ENCODE data around the gene PLCL2. TPM values are rescaled to one million over a fixed set of nuclear protein-coding genes. Genes with fewer than 3 reads are reported as not detected.

PLCL2 gene
- total and polyA plus RNA-seq, 2 experiments from 2014 or later, result 1.6 to 9.7 TPM

GRCh38 chr3:16875876-16876550 lies 8.7 kb upstream of the PLCL2 start:
- no peak overlapping the region for H3K4me2 ChIP-seq
- no peak overlapping the region for H2AFZ ChIP-seq
- Mint-ChIP-seq H3K27me3 (ENCODE audit: insufficient read depth, low read depth, poor library complexity) (peaks cover 2% of the 10 kb centered on the region), H3K36me3 (ENCODE audit: low read depth) (no peaks in the 10 kb centered on the region), H3K4me3 (no peak overlapping the region), H3K9me3 (no peaks in the 10 kb centered on the region), H3K27ac (no peak overlapping the region), H3K4me1 (peaks cover 2% of the 10 kb centered on the region; the same call in 1 of the 3 replicates)
- no peaks in the 10 kb centered on the region for H3K79me2 ChIP-seq (replicated peaks; ENCODE audit: insufficient read depth)
- ATAC-seq, result no peak
- H3K4me1 ChIP-seq (ENCODE audit: insufficient read depth), result no peaks in the 10 kb centered on the region
- H4K20me1 ChIP-seq (replicated peaks; ENCODE audit: insufficient read depth), result no peaks in the 10 kb centered on the region
- no peaks in the 10 kb centered on the region for H3K36me3 ChIP-seq (ENCODE audit: insufficient read depth)
- H3K4me3 ChIP-seq, result no peak overlapping the region
- no peaks in the 10 kb centered on the region for H3F3A ChIP-seq (replicated peaks; ENCODE audit: low read depth)
- H3K27ac ChIP-seq (ENCODE audit: low read depth), result no peak overlapping the region
- H3K27me3 ChIP-seq (ENCODE audit: insufficient read depth), result peaks cover 32% of the 10 kb centered on the region
- TF ChIP-seq JUNB (IDR thresholded peaks at IDR 0.05; ENCODE audit: unreplicated experiment) (no peak), ZNF331 (CRISPR knock-in tag; IDR thresholded peaks at IDR 0.05; ENCODE audit: low read depth) (no peak), POLR2AphosphoS5 (IDR thresholded peaks at IDR 0.05; ENCODE audit: low read depth) (no peak), CREB1 (CRISPR knock-in tag; IDR thresholded peaks at IDR 0.05; ENCODE audit: low read depth) (no peak), ZNF462 (CRISPR knock-in tag; IDR thresholded peaks at IDR 0.05) (no peak), CTCF (conservative IDR thresholded peaks at IDR 0.05; ENCODE audit: low read depth in 2 of 2) (no peak), EZH2phosphoT487 (IDR thresholded peaks at IDR 0.05; ENCODE audit: unreplicated experiment) (no peak), EZH2 (IDR thresholded peaks at IDR 0.05; ENCODE audit: low read depth, unreplicated experiment) (no peak), ZNF114 (CRISPR knock-in tag; IDR thresholded peaks at IDR 0.05) (no peak), STAT1 (IDR thresholded peaks at IDR 0.05; ENCODE audit: unreplicated experiment) (no peak), NANOG (IDR thresholded peaks at IDR 0.05; ENCODE audit: borderline replicate concordance) (no peak)
- TF ChIP-seq, protein P1, sequence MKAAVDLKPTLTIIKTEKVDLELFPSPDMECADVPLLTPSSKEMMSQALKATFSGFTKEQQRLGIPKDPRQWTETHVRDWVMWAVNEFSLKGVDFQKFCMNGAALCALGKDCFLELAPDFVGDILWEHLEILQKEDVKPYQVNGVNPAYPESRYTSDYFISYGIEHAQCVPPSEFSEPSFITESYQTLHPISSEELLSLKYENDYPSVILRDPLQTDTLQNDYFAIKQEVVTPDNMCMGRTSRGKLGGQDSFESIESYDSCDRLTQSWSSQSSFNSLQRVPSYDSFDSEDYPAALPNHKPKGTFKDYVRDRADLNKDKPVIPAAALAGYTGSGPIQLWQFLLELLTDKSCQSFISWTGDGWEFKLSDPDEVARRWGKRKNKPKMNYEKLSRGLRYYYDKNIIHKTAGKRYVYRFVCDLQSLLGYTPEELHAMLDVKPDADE (IDR thresholded peaks at IDR 0.05), result no peak
- TF ChIP-seq, protein P2, sequence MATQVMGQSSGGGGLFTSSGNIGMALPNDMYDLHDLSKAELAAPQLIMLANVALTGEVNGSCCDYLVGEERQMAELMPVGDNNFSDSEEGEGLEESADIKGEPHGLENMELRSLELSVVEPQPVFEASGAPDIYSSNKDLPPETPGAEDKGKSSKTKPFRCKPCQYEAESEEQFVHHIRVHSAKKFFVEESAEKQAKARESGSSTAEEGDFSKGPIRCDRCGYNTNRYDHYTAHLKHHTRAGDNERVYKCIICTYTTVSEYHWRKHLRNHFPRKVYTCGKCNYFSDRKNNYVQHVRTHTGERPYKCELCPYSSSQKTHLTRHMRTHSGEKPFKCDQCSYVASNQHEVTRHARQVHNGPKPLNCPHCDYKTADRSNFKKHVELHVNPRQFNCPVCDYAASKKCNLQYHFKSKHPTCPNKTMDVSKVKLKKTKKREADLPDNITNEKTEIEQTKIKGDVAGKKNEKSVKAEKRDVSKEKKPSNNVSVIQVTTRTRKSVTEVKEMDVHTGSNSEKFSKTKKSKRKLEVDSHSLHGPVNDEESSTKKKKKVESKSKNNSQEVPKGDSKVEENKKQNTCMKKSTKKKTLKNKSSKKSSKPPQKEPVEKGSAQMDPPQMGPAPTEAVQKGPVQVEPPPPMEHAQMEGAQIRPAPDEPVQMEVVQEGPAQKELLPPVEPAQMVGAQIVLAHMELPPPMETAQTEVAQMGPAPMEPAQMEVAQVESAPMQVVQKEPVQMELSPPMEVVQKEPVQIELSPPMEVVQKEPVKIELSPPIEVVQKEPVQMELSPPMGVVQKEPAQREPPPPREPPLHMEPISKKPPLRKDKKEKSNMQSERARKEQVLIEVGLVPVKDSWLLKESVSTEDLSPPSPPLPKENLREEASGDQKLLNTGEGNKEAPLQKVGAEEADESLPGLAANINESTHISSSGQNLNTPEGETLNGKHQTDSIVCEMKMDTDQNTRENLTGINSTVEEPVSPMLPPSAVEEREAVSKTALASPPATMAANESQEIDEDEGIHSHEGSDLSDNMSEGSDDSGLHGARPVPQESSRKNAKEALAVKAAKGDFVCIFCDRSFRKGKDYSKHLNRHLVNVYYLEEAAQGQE (IDR thresholded peaks at IDR 0.05; ENCODE audit: unreplicated experiment), result no peak
- no peak for DNase-seq (ENCODE audit: low spot score)
- no peaks in the 10 kb centered on the region for H3K9me2 ChIP-seq (ENCODE audit: insufficient read depth)

Data from GM23338 (cell line).